GM12892 (cell line): ENCODE results near the gene PTCD3.

Source experiments
- POLR2A ChIP-seq: IDR thresholded peaks from 2 replicates; pipeline ENCODE4 v1.6.1; 2011; ENCODE audit warnings: low read depth, low read length, control low read depth
- POLR2AphosphoS5 ChIP-seq: IDR thresholded peaks from 2 replicates; pipeline ENCODE4 v1.6.1; 2011; ENCODE audit warnings: low read depth, low read length, control low read depth
- TAF1 ChIP-seq: IDR thresholded peaks from 2 replicates; pipeline ENCODE4 v1.6.1; 2011; ENCODE audit warnings: low read depth, mild to moderate bottlenecking, control low read depth, low read length, borderline replicate concordance

GRCh38 chr2:86105252-86105968 lies 625 bp upstream of the PTCD3 start, which contains the start of gene POLR1A:
- TF ChIP-seq POLR2A: no peak; the same call in none of the 2 replicates
- TF ChIP-seq POLR2AphosphoS5: peak; percentile 49; the same call in 1 of the 2 replicates
- no peak for TF ChIP-seq TAF1
